Mesendoderm (in vitro differentiated cells): Measurements from ENCODE around the gene ZNF80.
"Not testable (repeated sequence)": the region's sequence is repeated elsewhere in the genome, so short reads cannot be mapped to it uniquely, and the experiment has no call there.

Experiments
- DNase-seq: peaks from one replicate; pipeline ENCODE4 v3.0.0; 2013
- H2AK5ac ChIP-seq: 2 replicates; pipeline ENCODE4 v1.6.1; 2013; ENCODE audit warnings: low read length, inconsistent platforms
- H2BK120ac ChIP-seq: 2 replicates; pipeline ENCODE4 v1.6.1; 2013; ENCODE audit warnings: low read depth, mild to moderate bottlenecking, low read length, moderate library complexity, mixed read lengths
- H2BK15ac ChIP-seq: replicated peaks from 2 replicates; pipeline ENCODE4 v1.6.1; 2013; ENCODE audit warnings: low read depth, mild to moderate bottlenecking, moderate library complexity
- H2BK5ac ChIP-seq: 2 replicates; pipeline ENCODE4 v1.6.1; 2013; ENCODE audit warnings: low read length, inconsistent platforms
- H3K18ac ChIP-seq: 2 replicates; pipeline ENCODE4 v1.6.1; 2013; ENCODE audit warnings: mild to moderate bottlenecking, low read length, mixed read lengths
- H3K23ac ChIP-seq: one replicate; pipeline ENCODE4 v1.6.1; 2013; ENCODE audit warnings: low read length
- H3K27ac ChIP-seq: 2 replicates; pipeline ENCODE4 v1.5.1; 2013; ENCODE audit warnings: low read depth, mild to moderate bottlenecking, inconsistent platforms, low read length, moderate library complexity
- H3K27me3 ChIP-seq: 2 replicates; pipeline ENCODE4 v1.6.1; 2013; ENCODE audit warnings: low read length, control low read depth, mild to moderate bottlenecking, inconsistent platforms; ENCODE audit not compliant: insufficient read depth, poor library complexity
- H3K36me3 ChIP-seq: 2 replicates; pipeline ENCODE4 v1.6.1; 2013; ENCODE audit warnings: low read length, inconsistent platforms; ENCODE audit not compliant: control insufficient read depth, insufficient read depth
- H3K4ac ChIP-seq: one replicate; pipeline ENCODE4 v1.6.1; 2013; ENCODE audit warnings: low read depth, mild to moderate bottlenecking, low read length, moderate library complexity
- H3K4me1 ChIP-seq: 2 replicates; pipeline ENCODE4 v1.6.1; 2013; ENCODE audit warnings: low read depth, low read length, inconsistent platforms; ENCODE audit not compliant: control insufficient read depth
- H3K4me2 ChIP-seq: 2 replicates; pipeline ENCODE4 v1.6.1; 2013; ENCODE audit warnings: low read length
- H3K4me3 ChIP-seq: 2 replicates; pipeline ENCODE4 v1.5.1; 2013; ENCODE audit warnings: mild to moderate bottlenecking, low read length
- H3K56ac ChIP-seq: one replicate; pipeline ENCODE4 v1.6.1; 2013; ENCODE audit warnings: low read length
- H3K79me1 ChIP-seq: 2 replicates; pipeline ENCODE4 v1.6.1; 2013; ENCODE audit warnings: low read length, inconsistent platforms
- H3K79me2 ChIP-seq: 2 replicates; pipeline ENCODE4 v1.6.1; 2013; ENCODE audit warnings: mild to moderate bottlenecking, low read length; ENCODE audit not compliant: control insufficient read depth, insufficient read depth
- H3K9ac ChIP-seq: 2 replicates; pipeline ENCODE4 v1.6.1; 2013; ENCODE audit warnings: low read length, inconsistent platforms
- H4K5ac ChIP-seq: one replicate; pipeline ENCODE4 v1.6.1; 2013; ENCODE audit warnings: low read length
- H4K8ac ChIP-seq: one replicate; pipeline ENCODE4 v1.6.1; 2013; ENCODE audit warnings: low read depth, mild to moderate bottlenecking, control low read depth, low read length, moderate library complexity
- WGBS: extraction: QIAGEN DNeasy Blood & Tissue Kit; methylation state at CpG from one replicate; pipeline ENCODE4 v1.1.7; 2013; ENCODE audit warnings: low lambda C conversion rate, missing lambda C conversion rate; ENCODE audit not compliant: insufficient coverage; ENCODE audit errors: extremely low coverage; 5-methylcytosine and 5-hydroxymethylcytosine counted together

The ZNF80 gene

DNA sequence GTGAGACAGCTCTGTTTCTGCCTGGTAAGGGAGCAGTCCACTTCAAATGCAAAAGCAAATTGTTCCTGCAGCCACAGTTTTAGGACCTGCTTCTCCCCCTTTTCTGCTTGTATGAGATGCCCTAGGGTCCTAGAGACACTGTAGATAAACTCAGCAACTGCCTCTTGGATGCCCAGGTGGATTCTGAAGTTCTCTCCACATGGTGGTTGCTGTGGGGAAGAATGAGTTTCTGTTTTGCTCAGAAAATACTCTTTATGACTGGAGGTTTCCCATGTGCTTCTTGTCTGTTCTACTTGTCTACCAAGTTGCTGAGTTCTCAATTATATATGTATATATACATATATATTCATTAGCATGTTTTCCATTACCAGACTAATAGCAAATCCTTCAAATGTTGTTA is 5.6 kb upstream of the ZNF80 start:
- Histone ChIP-seq H3K4me1 (no peaks in the 10 kb centered on the region), H3K56ac (no peak overlapping the region), H3K36me3 (no peaks in the 10 kb centered on the region), H2AK5ac (no peak overlapping the region), H2BK5ac (no peak overlapping the region), H3K23ac (no peak overlapping the region), H3K27ac (no peak overlapping the region), H4K5ac (no peak overlapping the region), H3K18ac (no peak overlapping the region), H3K79me2 (no peaks in the 10 kb centered on the region), H2BK15ac (no peak overlapping the region), H2BK120ac (no peak overlapping the region), H3K4me2 (no peak overlapping the region), H3K4ac (no peak overlapping the region), H3K79me1 (no peaks in the 10 kb centered on the region), H3K4me3 (no peak overlapping the region), H3K27me3 (no peaks in the 10 kb centered on the region), H4K8ac (no peak overlapping the region), H3K9ac (no peak overlapping the region)
- no peak for DNase-seq

DNA sequence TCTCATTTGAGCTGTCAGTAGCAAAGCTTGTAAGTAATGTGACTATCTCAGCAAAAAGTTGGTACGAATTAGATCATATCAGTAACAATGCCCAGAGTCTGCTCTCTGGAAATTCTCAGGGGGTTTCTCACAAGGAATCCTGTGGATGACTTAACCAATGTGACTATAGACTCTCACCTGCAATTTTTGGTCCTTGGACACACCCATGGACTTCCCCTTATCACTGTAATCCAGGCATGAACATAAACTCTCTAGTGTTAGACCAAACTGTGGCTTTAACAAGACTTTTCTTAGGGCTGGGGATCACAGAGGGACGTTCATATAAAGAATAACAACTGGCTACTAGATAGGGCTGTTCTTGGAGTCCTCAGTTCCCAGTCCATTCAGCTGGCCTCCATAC is 3.9 kb upstream of the ZNF80 start:
- DNase-seq, result no peak
- WGBS, result no CpG with 5 or more reads among the region's 2 CpGs

DNA sequence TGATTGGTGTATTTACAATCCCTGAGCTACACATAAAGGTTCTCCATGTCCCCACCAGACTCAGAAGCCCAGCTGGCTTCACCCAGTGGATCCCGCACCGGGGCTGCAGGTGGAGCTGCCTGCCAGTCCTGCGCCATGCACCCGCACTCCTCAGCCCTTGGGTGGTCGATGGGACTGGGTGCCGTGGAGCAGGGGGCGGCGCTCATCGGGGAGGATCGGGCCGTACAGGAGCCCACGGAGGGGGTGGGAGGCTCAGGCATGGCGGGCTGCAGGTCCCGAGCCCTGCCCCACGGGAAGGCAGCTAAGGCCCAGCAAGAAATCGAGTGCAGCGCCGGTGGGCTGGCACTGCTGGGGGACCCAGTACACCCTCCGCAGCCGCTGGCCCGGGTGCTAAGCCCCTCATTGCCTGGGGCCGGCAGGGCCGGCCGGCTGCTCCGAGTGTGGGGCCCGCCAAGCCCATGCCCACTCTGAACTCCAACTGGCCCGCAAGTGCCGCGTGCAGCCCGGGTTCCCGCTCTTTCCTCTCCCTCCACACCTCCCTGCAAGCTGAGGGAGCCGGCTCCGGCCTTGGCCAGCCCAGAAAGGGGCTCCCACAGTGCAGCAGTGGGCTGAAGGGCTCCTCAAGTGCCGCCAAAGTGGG is 888 bp upstream of the ZNF80 start:
- not testable (repeated sequence) for H4K5ac ChIP-seq, H3K79me2 ChIP-seq
- WGBS, result no CpG with 5 or more reads among the region's 34 CpGs

More for the DNA sequence above, 3.9 kb upstream of the ZNF80 start:
- no peaks in the 10 kb centered on the region for H3K27me3 ChIP-seq
- no peak overlapping the region for H2BK120ac ChIP-seq
- no peak overlapping the region for H3K18ac ChIP-seq
- no peak overlapping the region for H3K27ac ChIP-seq
- H2AK5ac ChIP-seq, result no peak overlapping the region
- no peaks in the 10 kb centered on the region for H3K4me1 ChIP-seq
- no peak overlapping the region for H3K4me2 ChIP-seq
- no peak overlapping the region for H4K5ac ChIP-seq
- no peak overlapping the region for H3K56ac ChIP-seq
- H3K4ac ChIP-seq, result no peak overlapping the region
- H3K23ac ChIP-seq, result no peak overlapping the region
- H4K8ac ChIP-seq, result no peak overlapping the region
- no peak overlapping the region for H2BK5ac ChIP-seq
- H3K79me1 ChIP-seq, result no peaks in the 10 kb centered on the region
- no peaks in the 10 kb centered on the region for H3K36me3 ChIP-seq
- no peak overlapping the region for H2BK15ac ChIP-seq
- no peak overlapping the region for H3K4me3 ChIP-seq
- no peak overlapping the region for H3K9ac ChIP-seq
- H3K79me2 ChIP-seq, result no peaks in the 10 kb centered on the region

DNA sequence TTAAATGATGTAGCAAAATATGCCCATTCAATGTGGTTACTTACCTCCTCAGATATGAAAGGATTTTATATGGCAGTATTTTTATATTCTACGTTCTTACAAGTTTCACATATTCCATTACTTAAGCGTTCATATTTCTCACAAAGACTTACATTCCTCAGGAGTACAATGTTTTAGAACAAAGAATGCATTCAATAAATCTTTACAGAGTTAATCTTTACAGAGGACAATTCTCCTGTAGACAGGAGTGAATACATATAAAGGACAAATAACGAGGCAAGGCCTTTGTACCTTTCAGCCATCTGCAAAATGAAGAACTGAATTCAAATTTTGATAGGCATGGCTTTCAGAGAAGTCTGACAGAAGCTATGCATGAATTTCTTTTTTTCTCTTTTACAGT is 1.9 kb downstream of the ZNF80 start:
- Histone ChIP-seq H3K27me3 (no peaks in the 10 kb centered on the region), H2BK5ac (no peak overlapping the region), H3K9ac (no peak overlapping the region), H4K8ac (no peak overlapping the region), H3K4me3 (no peak overlapping the region), H2AK5ac (no peak overlapping the region), H2BK120ac (no peak overlapping the region), H3K56ac (no peak overlapping the region), H2BK15ac (no peak overlapping the region), H4K5ac (no peak overlapping the region), H3K79me2 (no peaks in the 10 kb centered on the region), H3K18ac (no peak overlapping the region), H3K79me1 (no peaks in the 10 kb centered on the region), H3K4me2 (no peak overlapping the region), H3K4ac (no peak overlapping the region), H3K27ac (no peak overlapping the region), H3K36me3 (no peaks in the 10 kb centered on the region), H3K4me1 (no peaks in the 10 kb centered on the region), H3K23ac (no peak overlapping the region)
- DNase-seq, result no peak
- no CpG with 5 or more reads among the region's 3 CpGs for WGBS

More for the DNA sequence above, 888 bp upstream of the ZNF80 start:
- not testable (repeated sequence) for H3K4me3 ChIP-seq, H3K27me3 ChIP-seq, H3K4me1 ChIP-seq, H3K36me3 ChIP-seq, H3K4me2 ChIP-seq, H3K27ac ChIP-seq, H3K18ac ChIP-seq, H3K23ac ChIP-seq, H4K8ac ChIP-seq, DNase-seq, H2AK5ac ChIP-seq, H3K9ac ChIP-seq, H3K56ac ChIP-seq, H3K79me1 ChIP-seq, H2BK120ac ChIP-seq, H3K4ac ChIP-seq, H2BK5ac ChIP-seq, H2BK15ac ChIP-seq

DNA sequence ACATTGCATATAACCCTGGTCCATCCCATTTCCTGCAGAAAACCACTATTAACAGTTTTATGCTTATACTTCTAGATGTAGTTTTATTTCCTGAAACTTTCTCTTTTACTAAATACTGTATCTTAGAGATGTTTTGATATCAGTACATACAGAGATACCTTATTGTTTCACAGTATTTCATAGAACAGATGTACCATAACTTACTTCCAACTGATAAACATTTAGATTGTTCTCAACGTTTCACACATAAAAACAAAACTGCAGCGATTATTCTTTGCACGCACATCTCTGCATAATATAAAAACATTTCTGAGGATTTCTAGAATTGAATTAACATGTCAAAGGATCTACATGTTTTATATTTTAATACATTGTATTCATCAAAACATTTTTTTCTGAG is 2.6 kb downstream of the ZNF80 start:
- no peak overlapping the region for H2BK5ac ChIP-seq
- H3K4me2 ChIP-seq, result no peak overlapping the region
- no peaks in the 10 kb centered on the region for H3K27me3 ChIP-seq
- H3K4ac ChIP-seq, result no peak overlapping the region
- H3K56ac ChIP-seq, result no peak overlapping the region
- H3K4me1 ChIP-seq, result no peaks in the 10 kb centered on the region
- no peaks in the 10 kb centered on the region for H3K79me1 ChIP-seq
- DNase-seq, result no peak
- H3K18ac ChIP-seq, result no peak overlapping the region
- no peak overlapping the region for H3K9ac ChIP-seq
- H3K36me3 ChIP-seq, result no peaks in the 10 kb centered on the region
- H2BK120ac ChIP-seq, result no peak overlapping the region
- H3K79me2 ChIP-seq, result no peaks in the 10 kb centered on the region
- H2BK15ac ChIP-seq, result no peak overlapping the region
- H4K5ac ChIP-seq, result no peak overlapping the region
- no peak overlapping the region for H2AK5ac ChIP-seq
- H3K23ac ChIP-seq, result no peak overlapping the region
- no peak overlapping the region for H4K8ac ChIP-seq
- no peak overlapping the region for H3K4me3 ChIP-seq
- 100% methylated on average over 3 of the region's 3 CpGs for WGBS
- H3K27ac ChIP-seq, result no peak overlapping the region

DNA sequence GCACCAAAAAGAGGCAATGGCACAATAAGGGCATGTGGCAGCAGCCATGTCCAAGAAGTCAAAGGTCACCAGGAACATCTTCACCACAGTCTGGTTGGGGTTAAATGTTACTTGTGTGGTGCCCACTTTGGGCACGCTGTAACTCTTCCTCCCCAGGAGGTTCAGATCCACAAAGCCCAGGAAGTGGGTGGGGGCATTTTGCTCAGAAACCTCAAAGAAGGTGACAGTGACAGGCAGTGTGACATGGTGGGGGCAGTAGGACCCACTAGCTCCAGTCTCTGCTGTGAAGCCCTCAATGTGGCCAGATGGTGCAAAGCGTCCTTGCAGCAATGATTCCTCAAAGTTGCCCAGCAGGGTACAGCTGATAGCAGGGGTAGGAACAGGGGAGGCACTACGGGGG is 5.8 kb downstream of the ZNF80 start:
- no peak overlapping the region for H3K4ac ChIP-seq
- no peaks in the 10 kb centered on the region for H3K27me3 ChIP-seq
- H3K18ac ChIP-seq, result no peak overlapping the region
- no peak overlapping the region for H3K56ac ChIP-seq
- H3K4me2 ChIP-seq, result no peak overlapping the region
- no peaks in the 10 kb centered on the region for H3K36me3 ChIP-seq
- no peaks in the 10 kb centered on the region for H3K4me1 ChIP-seq
- H4K8ac ChIP-seq, result no peak overlapping the region
- no peak overlapping the region for H3K4me3 ChIP-seq
- no peak for DNase-seq
- H4K5ac ChIP-seq, result no peak overlapping the region
- no peaks in the 10 kb centered on the region for H3K79me1 ChIP-seq
- no CpG with 5 or more reads among the region's 3 CpGs for WGBS
- H2BK15ac ChIP-seq, result no peak overlapping the region
- no peak overlapping the region for H3K9ac ChIP-seq
- no peak overlapping the region for H3K23ac ChIP-seq
- H3K79me2 ChIP-seq, result no peaks in the 10 kb centered on the region
- H3K27ac ChIP-seq, result no peak overlapping the region
- H2AK5ac ChIP-seq, result no peak overlapping the region
- H2BK5ac ChIP-seq, result no peak overlapping the region
- H2BK120ac ChIP-seq, result no peak overlapping the region
